HEK293 (cell line): ENCODE data around the gene MED23.

Experiments used
- CTCF ChIA-PET: fragments of 350-600 bp; formaldehyde crosslinking; extraction: SDS; loops from one replicate; lab custom pipeline; 2021; ENCODE audit warnings: antibody characterized with exemption; lab: Yijun Ruan, JAX
- POLR2A ChIA-PET: fragments of 300-600 bp; formaldehyde crosslinking; extraction: SDS; loops from one replicate; lab custom pipeline; 2020; ENCODE audit warnings: antibody characterized with exemption, inconsistent platforms; lab: Yijun Ruan, JAX
- H3K27ac ChIP-seq: fragments of 200-500 bp; sonication (Bioruptor generic); 2 replicates; pipeline ENCODE4 v1.5.1; 2014; ENCODE audit warnings: low read depth, low read length, control low read depth, inconsistent platforms; ENCODE audit errors: extremely low read depth
- H3K36me3 ChIP-seq, 2 experiments: fragments of 200-500 bp in 1 of 2; sonication (Bioruptor generic) in 1 of 2; 1 replicate in 1 of 2; 2 replicates in 1 of 2; pipeline ENCODE4 v1.5.1; 2014 to 2017; ENCODE audit warnings: inconsistent platforms in 2 of 2, low read length in 2 of 2; ENCODE audit not compliant: control insufficient read depth in 2 of 2, insufficient read depth in 1 of 2
- H3K4me1 ChIP-seq: fragments of 200-500 bp; sonication (Bioruptor generic); 2 replicates; pipeline ENCODE4 v1.5.1; 2014; ENCODE audit warnings: mild to moderate bottlenecking, low read length, inconsistent platforms; ENCODE audit not compliant: control insufficient read depth, insufficient read depth
- H3K4me3 ChIP-seq: 2 replicates; pipeline ENCODE4 v1.5.1; 2011; ENCODE audit warnings: low read depth, mild to moderate bottlenecking, control low read depth, low read length, moderate library complexity
- H3K9me3 ChIP-seq: fragments of 200-500 bp; sonication (Bioruptor generic); 2 replicates; pipeline ENCODE4 v1.5.1; 2014; ENCODE audit warnings: low read depth, low read length, inconsistent platforms; ENCODE audit not compliant: control insufficient read depth, insufficient read depth
- GFI1B ChIP-seq: fragments of 450-650 bp; formaldehyde crosslinking; IDR thresholded peaks from 2 replicates; pipeline ENCODE4 v1.5.1; 2016; ENCODE audit warnings: missing biosample characterization, missing genetic modification characterization
- INSM2 ChIP-seq: fragments of 450-650 bp; formaldehyde crosslinking; IDR thresholded peaks from 2 replicates; pipeline ENCODE4 v1.5.1; 2016; ENCODE audit warnings: missing biosample characterization, missing genetic modification characterization
- MZF1 ChIP-seq: fragments of 450-650 bp; formaldehyde crosslinking; IDR thresholded peaks from 2 replicates; pipeline ENCODE4 v1.5.1; 2017; ENCODE audit warnings: missing biosample characterization, missing genetic modification characterization, borderline replicate concordance
- ZBTB17 ChIP-seq: fragments of 450-650 bp; formaldehyde crosslinking; IDR thresholded peaks from 2 replicates; pipeline ENCODE4 v1.5.1; 2016; ENCODE audit warnings: missing biosample characterization, missing genetic modification characterization
- ZBTB21 ChIP-seq: fragments of 450-650 bp; formaldehyde crosslinking; IDR thresholded peaks from 2 replicates; pipeline ENCODE4 v1.5.1; 2017; ENCODE audit warnings: missing biosample characterization, missing genetic modification characterization
- ZBTB26 ChIP-seq: fragments of 450-650 bp; formaldehyde crosslinking; optimal IDR thresholded peaks from 2 replicates; pipeline ENCODE3; 2016; ENCODE audit warnings: missing biosample characterization, mild to moderate bottlenecking, missing genetic modification characterization
- ZBTB44 ChIP-seq: fragments of 450-650 bp; IDR thresholded peaks from 2 replicates; pipeline ENCODE4 v1.5.1; 2018; ENCODE audit warnings: missing biosample characterization, mild to moderate bottlenecking, missing genetic modification characterization
- ZBTB6 ChIP-seq: fragments of 450-650 bp; formaldehyde crosslinking; IDR thresholded peaks from 2 replicates; pipeline ENCODE4 v1.5.1; 2017; ENCODE audit warnings: missing biosample characterization, missing genetic modification characterization
- ZNF19 ChIP-seq: fragments of 450-650 bp; formaldehyde crosslinking; IDR thresholded peaks from 2 replicates; pipeline ENCODE4; 2016; ENCODE audit warnings: missing biosample characterization, missing genetic modification characterization, low read depth
- ZNF214 ChIP-seq: fragments of 450-650 bp; formaldehyde crosslinking; IDR thresholded peaks from 2 replicates; pipeline ENCODE4 v1.5.1; 2017; ENCODE audit warnings: missing biosample characterization, mild to moderate bottlenecking, missing genetic modification characterization, borderline replicate concordance
- ZNF266 ChIP-seq: fragments of 450-650 bp; formaldehyde crosslinking; IDR thresholded peaks from 2 replicates; pipeline ENCODE4 v1.5.1; 2016; ENCODE audit warnings: missing biosample characterization, missing genetic modification characterization, low read depth
- ZNF529 ChIP-seq: fragments of 450-650 bp; formaldehyde crosslinking; IDR thresholded peaks from 2 replicates; pipeline ENCODE4 v1.5.1; 2017; ENCODE audit warnings: missing genetic modification characterization, missing biosample characterization; ENCODE audit not compliant: insufficient replicate concordance
- ZNF530 ChIP-seq: fragments of 450-650 bp; formaldehyde crosslinking; IDR thresholded peaks from 2 replicates; pipeline ENCODE4 v1.5.1; 2016; ENCODE audit warnings: low read depth, missing biosample characterization, missing genetic modification characterization
- ZNF561 ChIP-seq: fragments of 450-650 bp; IDR thresholded peaks from 2 replicates; pipeline ENCODE4 v1.5.1; 2018; ENCODE audit warnings: missing biosample characterization, missing genetic modification characterization, borderline replicate concordance
- ZNF623 ChIP-seq: fragments of 450-650 bp; formaldehyde crosslinking; IDR thresholded peaks from 2 replicates; pipeline ENCODE4 v1.5.1; 2016; ENCODE audit warnings: missing biosample characterization, missing genetic modification characterization
- TF ChIP-seq, protein P1 (sequence below): fragments of 450-650 bp; formaldehyde crosslinking; IDR thresholded peaks from 2 replicates; pipeline ENCODE4 v1.5.1; 2016; ENCODE audit warnings: missing biosample characterization, missing genetic modification characterization
- TF ChIP-seq, protein P2 (sequence below): fragments of 450-650 bp; IDR thresholded peaks from 2 replicates; pipeline ENCODE4 v1.5.1; 2018; ENCODE audit warnings: missing biosample characterization, missing genetic modification characterization
- TF ChIP-seq, protein P3 (sequence below): fragments of 450-650 bp; formaldehyde crosslinking; IDR thresholded peaks from 2 replicates; pipeline ENCODE4 v1.5.1; 2017; ENCODE audit warnings: missing biosample characterization, missing genetic modification characterization
- TF ChIP-seq, protein P4 (sequence below): fragments of 450-650 bp; formaldehyde crosslinking; IDR thresholded peaks from 2 replicates; pipeline ENCODE4 v1.5.1; 2016; ENCODE audit warnings: missing biosample characterization, missing genetic modification characterization

MED23 gene

DNA sequence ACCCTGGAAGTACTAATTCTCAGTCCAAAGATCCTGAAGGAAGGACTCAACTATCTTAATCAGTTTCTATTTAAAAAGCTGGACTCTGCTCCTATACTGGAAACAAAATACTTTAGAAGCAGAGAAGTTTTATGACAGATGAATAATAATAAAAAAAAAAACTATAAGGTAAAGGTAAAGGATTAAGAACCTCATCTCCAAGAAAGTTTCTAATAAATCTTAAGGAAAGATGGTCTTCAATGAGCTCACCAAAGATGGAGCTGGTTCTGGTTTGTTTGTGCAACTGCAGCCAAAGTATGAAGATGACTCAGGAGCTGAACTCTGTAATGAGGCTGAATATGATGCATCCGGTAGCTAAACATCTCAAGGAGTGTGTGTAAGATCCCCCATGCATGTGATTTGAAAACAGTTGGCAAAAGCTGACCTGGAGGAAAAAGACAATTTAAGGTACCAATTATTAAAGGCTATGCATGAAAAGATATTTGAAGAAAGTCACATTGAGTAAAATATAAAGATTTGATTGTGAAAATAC lies 25.2 kb downstream of the MED23 start:
- Histone ChIP-seq H3K4me3 (no peak overlapping the region), H3K27ac (no peak overlapping the region), H3K9me3 (no peaks in the 10 kb centered on the region), H3K4me1 (no peaks in the 10 kb centered on the region), H3K36me3 (peaks cover 61 to 95% of the 10 kb centered on the region in 2 experiments)
- ChIA-PET POLR2A (no interaction called here), CTCF (interaction anchor here (2.7 kb wide), 1 partner anchor 25 kb away, joined by 16 read pairs; the partner anchor contains the start of gene MED23)
- TF ChIP-seq, protein P1, sequence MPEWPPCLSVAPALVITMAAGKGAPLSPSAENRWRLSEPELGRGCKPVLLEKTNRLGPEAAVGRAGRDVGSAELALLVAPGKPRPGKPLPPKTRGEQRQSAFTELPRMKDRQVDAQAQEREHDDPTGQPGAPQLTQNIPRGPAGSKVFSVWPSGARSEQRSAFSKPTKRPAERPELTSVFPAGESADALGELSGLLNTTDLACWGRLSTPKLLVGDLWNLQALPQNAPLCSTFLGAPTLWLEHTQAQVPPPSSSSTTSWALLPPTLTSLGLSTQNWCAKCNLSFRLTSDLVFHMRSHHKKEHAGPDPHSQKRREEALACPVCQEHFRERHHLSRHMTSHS (tag by site-specific recombination) = no peak
- no peak for TF ChIP-seq ZNF561 (tag by site-specific recombination)
- TF ChIP-seq, protein P2, sequence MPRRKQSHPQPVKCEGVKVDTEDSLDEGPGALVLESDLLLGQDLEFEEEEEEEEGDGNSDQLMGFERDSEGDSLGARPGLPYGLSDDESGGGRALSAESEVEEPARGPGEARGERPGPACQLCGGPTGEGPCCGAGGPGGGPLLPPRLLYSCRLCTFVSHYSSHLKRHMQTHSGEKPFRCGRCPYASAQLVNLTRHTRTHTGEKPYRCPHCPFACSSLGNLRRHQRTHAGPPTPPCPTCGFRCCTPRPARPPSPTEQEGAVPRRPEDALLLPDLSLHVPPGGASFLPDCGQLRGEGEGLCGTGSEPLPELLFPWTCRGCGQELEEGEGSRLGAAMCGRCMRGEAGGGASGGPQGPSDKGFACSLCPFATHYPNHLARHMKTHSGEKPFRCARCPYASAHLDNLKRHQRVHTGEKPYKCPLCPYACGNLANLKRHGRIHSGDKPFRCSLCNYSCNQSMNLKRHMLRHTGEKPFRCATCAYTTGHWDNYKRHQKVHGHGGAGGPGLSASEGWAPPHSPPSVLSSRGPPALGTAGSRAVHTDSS (tag by site-specific recombination) = no peak
- TF ChIP-seq, protein P3, sequence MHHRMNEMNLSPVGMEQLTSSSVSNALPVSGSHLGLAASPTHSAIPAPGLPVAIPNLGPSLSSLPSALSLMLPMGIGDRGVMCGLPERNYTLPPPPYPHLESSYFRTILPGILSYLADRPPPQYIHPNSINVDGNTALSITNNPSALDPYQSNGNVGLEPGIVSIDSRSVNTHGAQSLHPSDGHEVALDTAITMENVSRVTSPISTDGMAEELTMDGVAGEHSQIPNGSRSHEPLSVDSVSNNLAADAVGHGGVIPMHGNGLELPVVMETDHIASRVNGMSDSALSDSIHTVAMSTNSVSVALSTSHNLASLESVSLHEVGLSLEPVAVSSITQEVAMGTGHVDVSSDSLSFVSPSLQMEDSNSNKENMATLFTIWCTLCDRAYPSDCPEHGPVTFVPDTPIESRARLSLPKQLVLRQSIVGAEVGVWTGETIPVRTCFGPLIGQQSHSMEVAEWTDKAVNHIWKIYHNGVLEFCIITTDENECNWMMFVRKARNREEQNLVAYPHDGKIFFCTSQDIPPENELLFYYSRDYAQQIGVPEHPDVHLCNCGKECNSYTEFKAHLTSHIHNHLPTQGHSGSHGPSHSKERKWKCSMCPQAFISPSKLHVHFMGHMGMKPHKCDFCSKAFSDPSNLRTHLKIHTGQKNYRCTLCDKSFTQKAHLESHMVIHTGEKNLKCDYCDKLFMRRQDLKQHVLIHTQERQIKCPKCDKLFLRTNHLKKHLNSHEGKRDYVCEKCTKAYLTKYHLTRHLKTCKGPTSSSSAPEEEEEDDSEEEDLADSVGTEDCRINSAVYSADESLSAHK (tag by site-specific recombination) = no peak
- TF ChIP-seq ZBTB6 (tag by site-specific recombination) = no peak
- no peak for TF ChIP-seq ZBTB26
- TF ChIP-seq ZBTB21 = no peak
- TF ChIP-seq INSM2 (tag by site-specific recombination) = no peak
- TF ChIP-seq, protein P4, sequence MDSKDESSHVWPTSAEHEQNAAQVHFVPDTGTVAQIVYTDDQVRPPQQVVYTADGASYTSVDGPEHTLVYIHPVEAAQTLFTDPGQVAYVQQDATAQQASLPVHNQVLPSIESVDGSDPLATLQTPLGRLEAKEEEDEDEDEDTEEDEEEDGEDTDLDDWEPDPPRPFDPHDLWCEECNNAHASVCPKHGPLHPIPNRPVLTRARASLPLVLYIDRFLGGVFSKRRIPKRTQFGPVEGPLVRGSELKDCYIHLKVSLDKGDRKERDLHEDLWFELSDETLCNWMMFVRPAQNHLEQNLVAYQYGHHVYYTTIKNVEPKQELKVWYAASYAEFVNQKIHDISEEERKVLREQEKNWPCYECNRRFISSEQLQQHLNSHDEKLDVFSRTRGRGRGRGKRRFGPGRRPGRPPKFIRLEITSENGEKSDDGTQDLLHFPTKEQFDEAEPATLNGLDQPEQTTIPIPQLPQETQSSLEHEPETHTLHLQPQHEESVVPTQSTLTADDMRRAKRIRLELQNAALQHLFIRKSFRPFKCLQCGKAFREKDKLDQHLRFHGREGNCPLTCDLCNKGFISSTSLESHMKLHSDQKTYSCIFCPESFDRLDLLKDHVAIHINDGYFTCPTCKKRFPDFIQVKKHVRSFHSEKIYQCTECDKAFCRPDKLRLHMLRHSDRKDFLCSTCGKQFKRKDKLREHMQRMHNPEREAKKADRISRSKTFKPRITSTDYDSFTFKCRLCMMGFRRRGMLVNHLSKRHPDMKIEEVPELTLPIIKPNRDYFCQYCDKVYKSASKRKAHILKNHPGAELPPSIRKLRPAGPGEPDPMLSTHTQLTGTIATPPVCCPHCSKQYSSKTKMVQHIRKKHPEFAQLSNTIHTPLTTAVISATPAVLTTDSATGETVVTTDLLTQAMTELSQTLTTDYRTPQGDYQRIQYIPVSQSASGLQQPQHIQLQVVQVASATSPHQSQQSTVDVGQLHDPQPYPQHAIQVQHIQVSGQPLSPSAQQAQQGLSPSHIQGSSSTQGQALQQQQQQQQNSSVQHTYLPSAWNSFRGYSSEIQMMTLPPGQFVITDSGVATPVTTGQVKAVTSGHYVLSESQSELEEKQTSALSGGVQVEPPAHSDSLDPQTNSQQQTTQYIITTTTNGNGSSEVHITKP (tag by site-specific recombination) = no peak

GRCh38 chr6:131600716-131601115 lies 27.3 kb downstream of the MED23 start:
- H3K36me3 ChIP-seq = peaks cover 57 to 96% of the 10 kb centered on the region in 2 experiments
- no peak overlapping the region for H3K4me3 ChIP-seq
- H3K4me1 ChIP-seq = no peaks in the 10 kb centered on the region
- ChIA-PET CTCF (interaction anchor here (0.8 to 2.7 kb wide), 3 partner anchors 27 to 716 kb away, joined by 3 to 16 read pairs (median 3); partner anchors contain the start of gene MED23), POLR2A (no interaction called here)
- H3K27ac ChIP-seq = no peak overlapping the region
- no peaks in the 10 kb centered on the region for H3K9me3 ChIP-seq
- TF ChIP-seq ZNF19 (tag by site-specific recombination) (no peak), ZNF266 (no peak), ZNF623 (tag by site-specific recombination) (no peak), GFI1B (no peak), ZNF530 (tag by site-specific recombination) (no peak), MZF1 (no peak), ZNF214 (tag by site-specific recombination) (no peak), ZBTB17 (tag by site-specific recombination) (no peak), ZNF529 (tag by site-specific recombination) (no peak), ZBTB44 (tag by site-specific recombination) (no peak)
